ENCODE data around the gene GDF2.

GDF2 gene

DNA sequence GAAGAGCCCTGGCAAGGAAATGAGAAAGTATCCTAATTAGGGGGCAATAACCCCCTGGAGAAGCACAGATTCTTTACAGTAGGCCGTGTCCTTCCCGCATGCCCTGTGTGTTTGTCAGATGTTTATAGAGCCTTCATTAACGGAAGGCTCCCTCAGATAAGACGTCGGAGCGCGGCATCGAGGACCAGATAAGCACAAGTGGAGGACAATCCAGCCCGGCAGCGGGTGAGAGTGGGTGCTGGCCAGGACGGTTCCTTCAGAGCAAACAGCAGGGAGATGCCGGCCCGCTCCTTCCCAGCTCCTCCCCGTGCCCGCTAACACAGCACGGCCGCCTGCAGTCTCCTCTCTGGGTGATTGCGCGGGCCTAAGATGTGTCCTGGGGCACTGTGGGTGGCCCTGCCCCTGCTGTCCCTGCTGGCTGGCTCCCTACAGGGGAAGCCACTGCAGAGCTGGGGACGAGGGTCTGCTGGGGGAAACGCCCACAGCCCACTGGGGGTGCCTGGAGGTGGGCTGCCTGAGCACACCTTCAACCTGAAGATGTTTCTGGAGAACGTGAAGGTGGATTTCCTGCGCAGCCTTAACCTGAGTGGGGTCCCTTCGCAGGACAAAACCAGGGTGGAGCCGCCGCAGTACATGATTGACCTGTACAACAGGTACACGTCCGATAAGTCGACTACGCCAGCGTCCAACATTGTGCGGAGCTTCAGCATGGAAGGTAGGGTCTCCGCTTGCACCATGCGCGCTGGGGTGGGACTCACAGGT, at the start of gene GDF2:
Gene GDF2 (plus strand): TSS at position 155 of the 762 bp plus-strand sequence. CDS start 215 bp downstream, at position 370.
- no peak for DNase-seq

DNA sequence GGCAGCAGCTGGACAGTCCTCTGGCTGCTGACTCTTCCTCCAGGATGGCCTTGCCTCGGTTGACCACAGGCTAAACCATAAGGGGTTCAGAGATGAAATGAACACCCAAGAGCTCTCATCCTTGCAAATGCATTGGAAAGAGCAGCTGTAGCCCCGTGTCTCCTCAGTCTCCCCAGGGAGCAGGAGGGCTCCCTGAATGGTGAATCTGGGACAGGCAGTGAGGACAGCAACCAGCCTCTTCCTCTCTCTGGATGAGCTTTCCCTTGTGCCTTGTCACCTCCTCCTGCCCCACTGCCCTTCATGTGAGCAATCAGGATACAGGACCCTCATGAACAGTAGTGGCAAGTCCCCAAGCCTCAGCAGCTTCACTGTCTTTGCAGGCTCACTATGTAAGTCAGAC, 46.2 kb upstream of the GDF2 start:
- no peak for DNase-seq

DNA sequence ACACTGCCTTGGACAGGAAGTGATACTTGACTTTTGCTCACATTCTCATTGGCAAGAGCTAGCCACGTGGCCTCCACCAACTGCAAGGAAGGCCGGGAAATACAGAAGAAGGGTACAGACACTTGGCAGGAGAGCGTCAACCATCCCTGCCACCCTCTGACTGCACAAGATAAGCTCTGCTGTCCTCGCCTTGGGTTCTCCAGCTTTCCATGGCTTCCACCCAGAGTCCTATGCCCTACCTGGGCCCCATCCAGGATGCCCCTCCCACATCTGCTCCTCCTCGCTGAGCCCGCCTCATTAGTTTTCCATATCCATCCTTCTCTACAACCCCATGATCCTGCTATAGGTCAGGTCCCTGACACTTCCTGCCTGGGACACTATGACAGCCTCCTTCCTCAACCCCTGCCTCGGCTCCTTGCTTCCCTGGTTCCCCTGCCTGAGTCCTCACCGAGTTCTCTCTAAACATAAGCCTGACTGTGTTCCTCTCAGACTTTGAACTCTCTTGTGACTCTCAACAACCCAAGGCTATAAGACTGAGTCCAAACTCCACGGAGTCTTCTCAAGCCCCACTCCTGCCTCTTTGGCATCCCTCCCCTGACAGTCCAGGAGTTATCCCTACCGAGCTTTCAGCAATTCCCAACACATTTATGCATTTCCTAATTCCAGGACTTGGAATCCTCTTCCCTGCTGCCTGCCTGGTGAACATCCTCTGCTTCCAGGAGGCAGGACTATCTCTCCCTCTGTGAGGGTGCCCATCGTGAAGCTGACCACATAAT, 45.5 kb upstream of the GDF2 start:
- DNase-seq = no peak

DNA sequence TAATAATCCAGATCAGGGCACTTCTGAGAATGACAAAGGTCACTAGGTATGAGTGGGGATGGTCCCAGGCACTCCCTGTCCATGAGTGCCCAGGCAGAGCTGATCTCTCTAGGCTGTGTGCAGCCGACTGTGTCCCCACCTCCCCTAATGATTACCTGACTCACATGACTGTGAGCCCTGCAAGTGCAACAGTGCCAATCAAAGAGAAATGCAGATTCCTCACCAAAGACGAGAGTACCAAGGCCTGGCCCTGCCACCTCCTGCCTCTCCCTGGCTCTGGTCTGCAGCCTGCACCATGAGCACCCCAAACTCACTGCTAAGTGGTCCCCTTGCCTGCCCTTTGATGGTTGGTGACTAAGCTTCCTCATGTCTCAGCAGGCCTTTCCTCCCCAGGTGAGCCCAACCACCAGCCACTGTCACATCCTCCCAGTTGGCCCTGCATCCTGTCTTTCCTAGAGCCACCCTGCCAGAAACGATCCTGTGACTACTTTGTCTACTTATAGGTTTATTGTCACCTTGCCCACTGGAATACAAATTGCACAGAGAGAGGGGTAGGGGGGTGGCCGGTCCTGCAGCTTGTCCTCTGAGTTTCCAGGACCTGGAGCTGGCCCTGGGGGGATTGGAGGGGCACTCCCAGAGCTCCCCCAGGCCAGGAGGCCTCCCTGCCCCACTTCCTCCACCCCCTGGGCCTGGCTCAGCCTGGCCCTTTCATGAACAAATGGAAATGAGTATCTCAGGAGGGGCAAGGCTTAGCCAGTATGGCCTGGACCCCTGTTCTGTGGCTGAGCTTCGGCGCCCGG, 44.7 kb upstream of the GDF2 start:
- DNase-seq = peak; percentile 19

DNA sequence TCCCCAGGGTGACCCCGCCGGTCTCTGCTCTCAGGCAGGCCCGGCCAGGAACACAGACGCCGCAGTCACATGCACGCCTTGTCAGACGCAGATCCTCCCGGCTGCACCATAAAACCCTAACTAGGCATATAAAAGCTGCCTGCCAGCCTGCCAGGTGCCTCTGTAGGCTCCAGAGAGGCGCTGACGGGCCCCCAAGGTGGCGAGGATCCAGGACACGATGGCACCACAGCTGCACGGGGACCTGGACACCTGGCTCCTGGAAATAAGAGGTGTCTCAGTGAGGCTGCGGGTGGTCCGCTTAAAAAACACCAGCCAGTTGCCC, 44.1 kb upstream of the GDF2 start:
- DNase-seq = peak; percentile 14

DNA sequence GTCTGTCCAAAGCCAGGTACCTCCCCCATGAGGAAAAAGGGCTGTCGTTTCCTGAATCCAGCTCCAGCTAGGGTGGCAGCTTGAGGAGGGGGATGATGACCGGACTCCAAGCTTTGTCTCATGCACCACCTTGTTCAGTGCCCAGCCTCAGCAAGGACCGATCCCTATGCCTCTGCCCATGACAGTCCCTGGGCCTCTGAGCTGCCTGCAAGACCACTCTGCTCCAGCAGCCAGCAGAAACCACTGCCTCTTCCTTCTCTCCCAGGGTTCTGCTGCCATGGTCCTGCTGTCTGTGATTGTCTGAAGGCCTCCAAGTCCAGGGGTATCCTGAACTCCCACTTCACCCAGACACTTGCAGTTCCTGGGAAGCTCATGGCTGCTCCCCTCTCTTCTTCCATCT, 43.5 kb upstream of the GDF2 start:
- DNase-seq = no peak

DNA sequence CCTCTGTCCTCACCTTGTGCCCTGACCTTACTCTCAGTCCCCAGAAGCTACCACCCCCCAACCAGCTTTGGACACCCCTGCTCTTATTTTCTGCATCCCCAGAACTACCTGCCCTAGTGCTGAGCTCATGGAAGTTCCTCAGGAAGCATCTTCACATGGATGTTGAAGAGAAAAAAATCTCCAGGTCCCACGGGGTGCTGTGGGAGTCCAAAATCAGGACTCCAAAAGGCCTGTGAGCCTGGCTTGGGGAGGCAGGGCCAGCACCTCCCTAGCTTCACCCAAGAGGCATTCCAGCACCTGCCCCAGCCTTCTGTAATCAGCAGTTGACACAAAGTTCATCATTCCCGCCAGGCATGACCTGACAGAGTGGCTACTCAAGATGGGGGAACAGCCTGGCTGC, 43.0 kb upstream of the GDF2 start:
- DNase-seq = no peak

DNA sequence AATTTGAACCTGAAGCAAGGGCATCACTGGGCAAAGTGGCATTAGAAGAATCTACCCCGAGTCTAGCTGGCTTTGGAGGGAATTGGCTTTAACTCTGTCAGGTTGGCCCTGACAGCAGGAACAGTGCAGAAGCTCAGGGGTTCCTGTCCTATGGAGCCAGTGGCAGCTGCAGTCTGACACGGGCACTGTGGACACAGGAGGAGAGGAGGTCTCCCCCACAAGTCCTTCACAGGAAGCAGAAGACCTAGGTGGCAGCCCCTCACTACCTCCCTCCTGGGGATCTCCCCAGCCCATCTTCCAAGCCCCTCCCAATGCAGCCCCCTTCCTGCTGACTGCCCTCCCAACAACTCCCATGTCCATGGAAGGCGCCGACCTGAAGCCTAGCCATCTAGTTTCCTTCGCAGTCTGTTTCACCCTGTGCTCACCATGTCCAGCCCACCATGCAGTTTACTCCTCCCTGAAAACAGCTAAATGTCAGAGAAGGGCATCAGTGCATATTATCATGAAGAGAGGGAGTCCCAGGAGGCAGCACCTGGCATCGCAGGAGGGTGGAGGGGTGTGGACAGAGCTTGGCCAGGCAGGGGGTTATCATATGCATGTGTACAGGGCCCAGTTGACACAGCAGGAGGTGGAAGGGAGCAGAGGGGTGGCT, 40.1 kb upstream of the GDF2 start:
- no peak for DNase-seq

DNA sequence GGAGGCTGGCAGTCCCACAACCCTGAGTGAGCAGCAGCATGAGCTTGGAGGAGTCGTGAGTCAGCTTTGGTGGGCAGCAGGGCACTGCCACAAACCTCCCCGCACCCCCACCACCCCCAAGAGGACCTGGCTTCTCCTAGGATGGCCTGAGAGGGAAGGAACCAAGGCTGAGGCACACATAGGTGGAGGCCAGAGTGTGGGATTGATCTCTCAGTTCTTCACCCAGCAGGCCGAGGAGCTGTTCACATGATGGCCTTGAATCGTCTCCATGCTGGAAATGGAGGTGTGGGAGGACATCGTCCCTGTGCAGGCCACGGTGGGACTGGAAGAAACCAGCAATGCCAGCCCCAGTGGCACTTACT, 39.6 kb upstream of the GDF2 start:
- DNase-seq = no peak

DNA sequence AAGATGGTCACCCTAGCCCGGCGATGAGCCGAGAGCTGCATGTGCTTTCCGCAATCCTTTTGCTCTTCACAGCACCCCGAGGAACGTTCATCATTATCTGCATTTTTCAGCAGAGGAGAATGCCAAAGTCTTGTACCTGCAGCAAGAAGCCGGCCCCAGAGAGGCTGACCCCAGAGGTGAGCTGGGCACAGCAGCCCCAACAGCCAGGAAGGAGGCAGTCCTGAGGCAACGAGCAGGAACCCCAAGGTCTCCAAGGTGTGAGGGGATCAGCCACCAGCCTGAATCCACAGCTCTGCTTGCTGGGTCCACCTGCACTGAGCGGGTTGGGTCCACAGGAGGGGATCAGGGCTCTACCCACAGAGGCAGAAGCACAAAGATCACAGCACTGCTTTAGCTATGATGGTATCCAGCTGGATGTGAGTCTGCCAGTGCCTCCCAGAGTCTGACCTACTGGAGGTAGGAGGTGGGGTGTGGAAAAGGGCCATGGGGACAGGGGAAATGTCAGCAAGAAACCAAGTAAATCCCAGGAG, 39.1 kb upstream of the GDF2 start:
- DNase-seq = no peak

DNA sequence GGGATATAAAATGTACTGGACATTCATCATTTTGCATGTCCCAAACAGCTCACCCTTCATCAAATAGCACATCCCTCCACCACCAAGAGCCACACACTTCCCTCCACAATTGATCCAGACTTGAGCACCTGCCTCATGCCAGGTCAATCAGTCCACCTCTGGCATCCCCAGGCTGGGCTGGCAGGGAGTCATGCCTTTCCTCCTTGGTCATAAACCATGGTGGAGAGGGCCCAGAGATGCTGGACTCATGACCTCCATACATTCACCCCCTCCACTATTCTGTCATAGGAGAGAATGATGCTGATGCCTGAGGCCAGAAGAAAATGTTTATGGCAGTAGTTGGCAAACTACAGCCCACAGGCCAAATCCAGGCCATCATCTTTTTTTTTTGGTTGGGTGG, 38.4 kb upstream of the GDF2 start:
- DNase-seq = no peak

DNA sequence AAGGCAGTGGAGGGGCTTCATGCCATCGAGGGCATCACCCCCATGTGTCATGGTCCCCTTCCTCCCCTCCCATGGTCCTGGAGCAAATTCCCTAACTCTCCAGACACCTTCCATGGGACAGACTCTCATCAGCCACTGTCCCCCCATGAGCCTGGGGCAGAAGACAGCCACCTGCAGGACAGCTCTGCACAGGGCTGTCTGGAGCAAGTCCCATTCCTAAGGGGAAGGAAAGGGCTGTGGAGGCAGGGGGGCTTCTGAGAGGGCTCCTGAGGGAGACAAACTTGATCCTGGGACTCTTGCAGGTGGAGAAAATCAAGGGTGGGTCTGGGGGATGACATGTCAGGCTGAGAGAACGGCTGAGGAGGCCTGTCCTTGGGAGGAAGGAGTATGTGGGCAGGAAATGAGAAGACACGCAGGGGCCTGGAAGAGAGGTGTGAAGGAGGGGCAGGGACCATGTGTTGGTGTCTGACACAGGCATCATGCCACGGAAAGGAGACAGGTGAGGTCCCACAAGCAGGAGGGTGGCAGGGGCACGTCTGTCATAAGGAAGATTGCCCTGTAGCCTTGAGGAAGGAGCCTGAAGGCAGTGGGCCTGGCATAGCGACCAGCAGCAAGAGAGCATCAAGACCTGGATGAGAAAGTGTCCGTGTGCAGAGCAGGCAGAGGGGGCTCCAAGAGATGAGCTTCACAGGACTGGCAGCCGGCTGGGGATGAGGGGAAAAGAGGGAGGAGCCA, 36.7 kb upstream of the GDF2 start:
- no peak for DNase-seq

DNA sequence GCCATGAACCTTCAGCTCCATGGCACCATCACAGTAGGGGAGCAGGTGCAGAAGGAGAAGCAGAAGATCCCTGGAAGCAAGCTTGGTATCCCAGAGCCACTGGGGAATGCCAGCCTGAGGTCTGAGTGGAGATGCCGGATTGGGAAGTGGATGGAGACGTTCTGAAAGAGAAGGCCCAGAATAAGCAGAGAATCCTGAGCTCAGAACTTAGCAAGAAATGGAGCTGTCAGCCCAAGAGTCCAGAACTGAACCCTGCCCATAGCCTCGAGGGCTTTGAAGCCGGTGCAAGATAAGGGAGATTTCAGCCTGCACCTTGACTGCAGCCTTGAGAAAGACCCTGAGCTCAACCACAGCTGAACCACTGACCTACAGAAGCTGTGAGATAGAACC, 36.1 kb upstream of the GDF2 start:
- no peak for DNase-seq

DNA sequence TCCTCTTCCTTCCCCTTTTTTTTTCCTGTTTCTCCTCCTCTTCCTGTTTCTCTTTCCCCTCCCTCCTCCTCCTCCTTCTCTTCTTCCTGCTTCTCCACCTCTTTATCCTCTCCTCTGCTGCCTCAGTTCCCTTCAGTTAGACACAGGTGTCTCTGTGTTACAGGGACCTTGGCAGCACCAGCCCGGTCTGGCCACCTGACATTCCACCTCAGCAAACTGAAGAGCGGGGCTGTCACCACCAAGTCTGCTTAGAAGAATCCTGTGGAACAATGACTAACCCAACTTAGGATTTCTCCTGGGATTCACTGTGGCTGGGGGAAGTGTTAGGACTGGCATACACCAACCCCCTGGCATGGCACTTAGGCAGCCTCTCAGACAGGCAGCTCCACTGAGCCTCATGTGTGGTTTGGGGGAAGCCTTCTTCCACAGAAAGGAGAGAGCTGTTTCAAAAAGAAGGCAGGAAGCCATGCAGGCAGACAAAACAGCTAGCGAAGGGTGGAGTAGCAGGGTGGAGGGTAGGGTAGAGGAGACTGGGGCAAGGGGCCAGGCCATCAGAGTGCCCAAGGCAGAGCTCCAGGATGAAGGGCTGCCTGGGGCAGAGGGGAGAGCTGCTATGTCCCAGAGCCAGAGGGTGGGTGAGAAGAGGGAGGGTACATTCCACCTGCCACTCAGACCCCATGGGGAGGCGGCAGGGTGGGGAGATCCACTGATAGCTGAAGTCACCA, 35.5 kb upstream of the GDF2 start:
- DNase-seq = no peak

DNA sequence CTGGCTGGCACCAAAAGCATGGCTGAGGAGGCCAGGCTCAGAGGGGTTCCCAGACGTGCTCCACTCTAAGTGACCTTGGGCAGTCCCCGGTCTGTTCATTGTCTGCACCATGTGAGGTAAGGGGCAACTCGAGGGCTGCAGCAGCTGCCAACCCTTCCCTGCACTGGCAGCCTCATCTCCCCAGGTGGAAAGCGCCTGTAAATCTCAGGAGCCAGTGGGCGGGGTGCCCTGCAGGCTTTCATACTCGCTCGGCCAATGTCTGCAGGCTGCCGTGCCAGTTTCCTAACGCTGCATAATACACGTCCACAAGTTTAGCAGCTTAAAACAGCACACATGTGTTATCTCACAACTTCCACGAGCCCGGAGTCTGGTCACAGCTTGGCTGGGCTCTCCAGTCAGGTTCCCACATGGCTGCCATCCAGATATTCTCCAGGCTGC, 34.9 kb upstream of the GDF2 start:
- no peak for DNase-seq

DNA sequence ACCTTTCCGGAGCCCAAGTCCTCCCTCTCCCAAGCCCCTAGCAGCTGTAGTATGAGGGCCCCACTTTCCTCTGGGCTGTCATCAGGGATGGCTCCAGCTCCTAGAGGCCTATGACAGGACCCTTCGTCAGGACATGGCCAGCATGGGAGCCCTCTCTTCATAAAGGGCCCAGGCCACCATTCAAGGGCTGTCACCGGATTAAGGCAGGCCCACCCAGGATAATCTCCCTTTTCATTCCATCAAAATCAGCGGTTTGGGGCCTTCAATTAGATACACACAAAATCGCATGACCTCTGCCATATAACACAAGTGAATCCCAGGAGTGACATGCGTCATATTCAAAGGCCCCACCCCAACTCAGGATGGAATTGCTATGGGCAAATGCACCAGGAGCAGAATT, 34.4 kb upstream of the GDF2 start:
- no peak for DNase-seq

DNA sequence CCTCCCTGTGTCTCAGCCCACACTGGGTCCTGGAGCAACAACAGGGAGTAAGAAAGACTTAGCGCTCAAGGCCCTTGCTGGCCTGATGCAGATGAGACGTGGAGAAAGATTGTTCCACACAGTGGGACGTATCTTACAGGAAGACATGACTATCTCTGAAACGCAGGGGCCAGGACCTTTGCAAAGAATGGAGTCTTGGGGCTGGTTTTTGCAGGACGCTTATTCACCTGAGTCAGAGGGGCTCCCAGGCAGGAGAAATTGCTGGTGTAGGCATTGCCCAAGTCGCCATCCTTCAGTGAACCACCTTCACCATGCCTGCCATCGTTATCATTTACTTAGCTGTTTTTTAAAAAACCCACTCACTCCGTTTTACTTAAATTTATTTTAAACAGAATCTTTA, 34.0 kb upstream of the GDF2 start:
- DNase-seq = no peak

DNA sequence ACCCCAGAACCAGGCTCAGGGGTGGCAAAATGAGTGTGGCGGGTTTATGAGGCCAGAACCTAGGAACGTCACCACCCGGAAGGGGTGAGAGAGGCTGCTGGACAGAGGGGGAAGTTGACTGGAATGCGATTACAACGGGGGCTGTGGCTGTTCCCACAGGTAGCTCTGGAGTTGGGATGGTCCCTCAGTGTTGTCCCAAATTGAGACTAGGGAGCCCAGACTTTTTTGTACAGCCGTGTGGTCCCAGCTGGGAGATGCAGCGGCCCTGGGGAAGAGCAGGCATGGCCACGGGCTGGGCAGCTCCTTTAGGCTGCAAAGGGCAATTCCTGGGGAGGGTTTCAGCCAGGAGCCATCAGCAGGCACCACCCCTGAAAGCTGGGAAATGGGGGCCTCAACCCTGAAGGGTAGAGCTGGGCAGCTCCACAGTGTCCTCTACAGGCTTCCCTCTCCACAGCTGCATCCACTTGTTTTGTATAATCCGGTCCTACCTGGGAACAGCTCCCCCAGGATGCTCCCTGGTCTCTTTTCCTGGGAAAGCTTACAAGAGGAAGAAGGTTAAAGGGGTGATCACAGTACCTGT, 33.2 kb upstream of the GDF2 start:
- no peak for DNase-seq

DNA sequence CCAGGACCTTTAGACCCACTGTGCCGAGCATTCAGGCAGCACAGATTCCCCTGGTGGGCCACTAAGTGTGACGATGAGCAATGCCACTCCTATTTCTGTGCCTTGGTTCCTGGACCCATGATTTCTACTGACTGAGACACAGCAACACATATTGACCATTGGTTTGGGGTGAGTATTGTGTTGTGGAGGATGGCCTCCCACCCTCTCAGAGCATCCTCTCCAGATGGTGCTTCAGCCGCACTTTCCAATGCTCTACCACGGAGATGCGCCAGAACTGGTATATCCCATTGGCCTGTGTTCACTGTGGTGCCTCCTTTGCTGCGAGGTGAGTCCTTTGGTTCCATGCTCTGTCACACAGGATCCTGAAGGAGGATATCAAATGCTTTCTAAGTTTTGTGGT, 32.3 kb upstream of the GDF2 start:
- DNase-seq = no peak

DNA sequence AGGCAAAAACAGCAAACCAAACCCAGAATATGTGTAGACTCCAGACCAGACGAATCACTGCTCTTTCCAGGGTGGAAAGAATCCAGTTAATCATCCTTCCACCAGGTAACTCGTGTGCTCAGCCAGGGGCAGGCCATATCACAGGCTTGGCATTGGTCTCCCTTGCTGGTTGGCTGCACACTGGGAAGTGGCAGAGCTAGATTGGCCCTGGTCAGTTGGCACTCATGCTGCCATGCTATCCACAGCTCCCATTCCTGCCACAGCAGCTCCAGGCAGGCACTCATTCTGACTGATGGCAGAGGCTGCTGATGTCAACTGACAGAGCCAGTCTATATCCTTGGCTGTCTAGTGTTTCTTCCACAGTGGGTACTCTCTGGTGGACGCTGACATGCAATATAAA, 31.9 kb upstream of the GDF2 start:
- DNase-seq = no peak

DNA sequence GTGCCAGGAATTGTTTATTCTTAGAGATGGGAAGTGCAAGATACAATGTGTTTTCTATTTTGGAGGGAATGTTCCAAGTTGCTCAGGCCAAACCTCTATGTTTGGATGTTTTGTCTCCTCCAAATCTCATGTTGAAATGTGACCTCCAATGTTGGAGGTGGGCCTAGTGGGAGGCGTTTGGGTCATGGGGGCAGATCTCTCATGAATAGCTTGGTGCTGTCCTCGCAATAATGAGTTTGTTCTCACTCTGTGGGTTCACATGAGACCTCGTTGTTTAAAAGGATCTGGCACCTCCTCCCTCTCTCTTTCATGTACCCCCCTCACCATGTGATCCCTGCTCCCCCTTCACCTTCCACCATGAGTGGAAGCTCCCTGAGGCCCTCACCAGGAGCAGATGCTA, 30.6 kb upstream of the GDF2 start:
- DNase-seq = no peak

Measured in DMS153 (cell line).